Measurements from ENCODE around the gene LRIG1.
"Not testable (repeated sequence)": the region's sequence is repeated elsewhere in the genome, so short reads cannot be mapped to it uniquely, and the experiment has no call there.

The LRIG1 gene

GRCh38 chr3:66439666-66440344, 61.0 kb downstream of the LRIG1 start:
- DNase-seq: no peak

- DNase-seq: no peak
These were observed 62.8 kb downstream of the LRIG1 start for GRCh38 chr3:66438046-66438445.

- no peak for DNase-seq
These were observed 63.4 kb downstream of the LRIG1 start for GRCh38 chr3:66437341-66437929.

GRCh38 chr3:66435989-66436388, 64.8 kb downstream of the LRIG1 start:
- no peak for DNase-seq

- DNase-seq: no peak
These were observed 66.1 kb downstream of the LRIG1 start for GRCh38 chr3:66434726-66435125.

DNA sequence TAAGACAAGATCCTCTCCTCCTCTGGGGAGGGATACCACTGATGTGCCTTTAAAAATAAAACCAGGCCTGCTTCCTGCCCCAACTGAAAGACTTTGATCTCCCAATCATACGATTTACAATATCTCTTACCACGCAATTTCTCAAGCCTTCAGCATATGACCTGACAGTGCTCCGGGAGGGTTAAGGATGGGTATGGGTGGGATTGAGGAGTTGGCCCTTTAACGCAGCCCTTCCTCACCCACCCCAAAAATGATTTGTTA, 67.4 kb downstream of the LRIG1 start:
- DNase-seq: no peak

- no peak for DNase-seq
These were observed 67.9 kb downstream of the LRIG1 start for GRCh38 chr3:66432767-66433521.

DNA sequence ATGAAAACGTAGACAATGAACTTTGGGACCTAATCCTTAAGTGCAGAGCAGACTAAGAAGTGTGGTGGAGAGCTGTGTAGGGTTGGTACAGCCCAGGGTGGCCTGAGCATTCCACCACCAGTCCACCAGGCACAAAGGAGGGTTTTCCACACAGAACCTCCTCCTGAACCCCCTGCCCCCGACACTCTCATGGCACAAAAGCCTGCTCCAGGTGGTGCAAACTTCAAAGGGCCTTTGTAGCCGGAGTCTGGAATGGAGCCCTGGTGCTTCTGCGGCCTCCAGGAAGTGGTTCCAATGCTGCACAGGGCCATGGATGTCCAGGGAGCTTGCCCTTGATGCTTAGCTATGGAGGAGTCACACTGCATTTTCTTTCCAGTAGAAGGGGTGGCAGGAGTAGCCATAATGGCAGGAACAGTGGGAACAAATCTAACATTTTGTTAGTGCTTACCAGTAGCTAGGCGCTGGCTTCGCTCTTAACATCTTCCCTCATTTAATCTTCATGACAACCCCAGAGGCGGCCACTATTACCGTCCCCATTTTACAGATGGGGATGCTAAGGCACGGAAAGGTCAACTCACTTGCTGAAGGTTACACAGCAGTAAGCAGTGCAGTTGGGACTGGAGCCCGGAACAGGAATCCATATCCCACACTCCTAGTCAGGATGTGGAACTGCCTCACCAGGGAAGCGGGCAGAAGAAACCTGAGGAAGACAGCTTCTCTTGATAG, 68.6 kb downstream of the LRIG1 start:
- no peak for DNase-seq

- DNase-seq: no peak
These were observed 69.3 kb downstream of the LRIG1 start for GRCh38 chr3:66431494-66431893.

GRCh38 chr3:66430876-66431275, 69.9 kb downstream of the LRIG1 start:
- no peak for DNase-seq

DNA sequence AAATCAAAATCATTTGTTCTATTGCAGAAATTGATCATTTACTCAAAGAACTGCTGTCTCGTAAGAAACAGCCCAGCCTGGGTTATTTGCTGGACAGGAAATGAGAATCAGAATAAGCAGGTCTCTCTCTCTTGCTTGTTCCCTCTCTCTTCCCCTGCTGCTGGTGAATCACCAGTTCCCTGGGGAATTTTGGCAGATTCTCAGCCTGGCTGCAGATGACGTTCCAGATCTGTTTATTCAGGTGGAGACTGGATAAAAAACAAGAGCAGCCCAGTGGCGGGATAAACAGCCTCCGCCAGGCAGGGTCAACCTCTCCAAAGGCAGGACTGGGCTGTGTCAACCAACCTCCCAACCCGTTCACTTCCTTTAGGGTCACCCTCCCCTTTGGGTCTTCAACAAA, 72.1 kb downstream of the LRIG1 start:
- no peak for DNase-seq

DNA sequence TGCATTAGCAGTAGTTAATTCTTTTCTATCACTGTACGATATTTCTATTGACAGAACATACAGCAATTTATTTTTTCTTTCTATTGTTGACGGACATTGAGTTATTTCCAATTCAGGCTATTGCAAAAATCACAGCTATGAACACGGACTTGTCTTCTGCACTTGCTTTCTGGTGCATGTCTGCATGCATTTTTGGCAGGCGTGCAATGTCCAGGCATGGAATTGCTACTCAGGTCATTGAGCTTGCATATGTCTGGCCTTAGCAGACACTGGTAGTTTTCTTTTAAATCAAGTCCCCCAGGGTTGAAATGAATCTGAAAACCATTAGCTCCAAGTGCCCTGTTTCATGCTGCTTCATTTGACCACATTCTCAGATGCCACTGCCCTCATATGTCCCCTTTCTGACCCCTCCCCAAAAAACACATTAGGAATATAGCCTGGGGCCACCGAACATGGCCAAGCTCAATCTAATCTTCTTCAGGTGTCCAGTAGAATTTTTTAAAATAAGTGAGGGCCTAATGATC, 72.8 kb downstream of the LRIG1 start:
- no peak for DNase-seq

DNA sequence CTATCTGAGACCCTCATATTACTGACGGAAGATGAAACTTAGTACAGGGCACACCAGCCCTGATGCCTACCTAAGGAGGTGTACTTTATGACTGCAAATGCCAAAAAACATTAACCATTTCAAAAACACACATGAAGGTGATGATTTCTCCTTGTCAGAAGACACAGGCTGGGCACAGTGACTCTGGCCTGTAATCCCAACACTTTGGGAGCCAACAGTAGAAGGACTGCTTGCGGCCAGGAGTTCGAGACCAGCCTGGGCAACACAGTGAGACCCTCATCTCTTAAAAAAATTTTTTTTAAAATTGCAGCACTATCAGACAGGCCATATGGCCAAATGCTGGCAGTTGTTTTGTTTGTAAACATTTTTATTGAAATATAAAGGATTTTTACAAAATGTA, 73.5 kb downstream of the LRIG1 start:
- no peak for DNase-seq

GRCh38 chr3:66426135-66426534, 74.7 kb downstream of the LRIG1 start:
- DNase-seq: no peak

DNA sequence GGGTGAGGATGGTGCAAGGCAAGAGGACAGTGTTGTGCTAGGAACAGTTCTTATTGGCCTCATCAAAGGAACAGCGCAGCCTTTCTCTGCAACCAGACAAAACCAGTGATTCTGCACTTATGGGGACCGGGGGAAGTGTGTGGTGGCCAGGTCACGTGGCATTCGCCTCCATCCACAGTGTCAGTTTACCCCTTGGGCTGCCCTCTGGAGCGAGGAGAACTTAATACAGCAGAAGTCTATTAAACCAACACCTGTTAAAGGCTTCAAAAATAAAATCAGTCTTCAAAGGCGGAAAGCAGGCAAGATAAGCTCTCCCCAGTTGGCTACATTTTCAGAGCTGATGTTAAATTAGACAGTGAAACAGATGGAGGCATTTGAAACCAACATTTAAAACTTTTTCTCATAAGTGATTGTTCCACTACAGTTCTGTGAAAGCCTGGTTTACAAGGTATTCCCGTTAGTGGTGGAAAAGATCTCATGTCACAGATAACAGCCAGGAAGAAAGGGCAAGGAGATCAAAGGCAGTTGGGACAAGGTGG, 75.2 kb downstream of the LRIG1 start:
- DNase-seq: no peak

GRCh38 chr3:66425032-66425431, 75.8 kb downstream of the LRIG1 start:
- DNase-seq: no peak

DNA sequence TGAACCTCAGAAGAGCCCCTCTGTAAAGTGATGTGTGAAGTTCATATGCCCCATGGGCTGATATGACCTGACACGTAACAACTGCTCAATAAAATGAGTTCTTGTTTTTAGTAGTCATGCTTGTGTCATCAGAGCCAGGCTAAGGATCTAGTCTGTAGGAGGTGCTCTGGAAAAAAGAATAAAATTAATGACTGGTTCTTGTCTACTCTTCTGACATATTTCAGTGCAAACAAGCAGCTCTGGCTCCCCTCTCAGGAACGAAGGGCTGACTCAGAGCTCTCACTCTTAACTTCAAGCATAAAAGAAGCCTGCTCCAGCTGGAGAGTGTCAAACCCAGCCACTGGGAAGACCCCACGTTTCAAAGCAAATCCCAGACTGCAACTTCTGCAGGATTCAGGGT, 77.0 kb downstream of the LRIG1 start:
- DNase-seq: no peak

GRCh38 chr3:66421893-66422292, 78.9 kb downstream of the LRIG1 start:
- not testable (repeated sequence) for DNase-seq

DNA sequence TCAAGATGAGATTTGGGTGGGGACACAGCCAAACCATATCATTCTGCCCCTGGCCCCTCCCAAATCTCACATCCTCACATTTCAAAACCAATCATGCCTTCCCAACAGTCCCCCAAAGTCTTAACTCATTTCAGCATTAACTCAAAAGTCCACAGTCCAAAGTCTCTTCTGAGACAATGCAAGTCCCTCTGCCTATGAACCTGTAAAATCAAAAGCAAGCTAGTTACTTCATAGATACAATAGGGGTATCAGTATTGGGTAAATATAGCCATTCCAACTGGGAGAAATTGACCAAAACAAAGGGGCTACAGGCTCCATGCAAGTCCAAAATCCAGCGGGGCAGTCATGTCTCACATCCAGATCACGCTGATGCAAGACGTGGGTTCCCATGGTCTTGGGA, 79.7 kb downstream of the LRIG1 start:
- not testable (repeated sequence) for DNase-seq

- DNase-seq: no peak
These were observed 81.8 kb downstream of the LRIG1 start for GRCh38 chr3:66419036-66419435.

DNA sequence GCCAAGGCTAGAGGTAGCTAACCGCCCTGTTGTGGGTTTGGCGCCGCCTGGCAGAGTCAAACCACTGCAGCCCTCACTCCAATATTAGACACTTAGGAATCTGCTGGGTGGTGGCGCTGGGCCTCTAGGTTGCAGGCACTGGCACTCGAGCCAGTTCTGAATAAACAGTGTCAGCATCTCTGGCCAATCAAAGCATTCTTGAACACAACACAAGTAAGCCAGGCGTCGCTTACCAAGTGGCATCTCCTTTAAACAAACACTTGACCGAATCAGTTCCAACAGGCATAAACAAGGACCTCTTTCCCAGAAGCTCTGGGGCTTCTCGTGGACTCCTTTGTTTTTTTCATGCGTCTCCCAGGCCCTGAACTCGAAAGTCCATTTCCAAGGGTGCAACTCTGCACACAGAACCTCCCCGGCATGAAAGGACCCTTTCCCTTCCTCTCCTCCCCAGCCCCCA, 82.3 kb downstream of the LRIG1 start:
- DNase-seq: no peak

GRCh38 chr3:66416556-66417304, 84.1 kb downstream of the LRIG1 start:
- DNase-seq: no peak
